DND-41 (cell line): ENCODE data around the gene CIROP.
A peak's percentile ranks its signal among the peaks of the same experiment; 100 is the strongest.

Experiments used
- ATAC-seq: fragments of 200-7000 bp; cut with Tn5 transposase; 3 replicates; pipeline ENCODE4 v1.9.1; 2021; ENCODE audit warnings: low read depth; ENCODE audit not compliant: insufficient read depth
- DNase-seq: peaks from one replicate; pipeline ENCODE4 v3.0.0-alpha.2; 2020
- H2AFZ ChIP-seq: 2 replicates; pipeline ENCODE4 v1.6.0; 2012; ENCODE audit warnings: low read depth, low read length
- H3K27ac ChIP-seq: 2 replicates; pipeline ENCODE4 v1.5.1; 2012; ENCODE audit warnings: low read length, inconsistent platforms
- H3K27me3 ChIP-seq: fragments of 200-600 bp; sonication (generic); 2 replicates; pipeline ENCODE4 v1.6.0; 2012; ENCODE audit warnings: low read length, mild to moderate bottlenecking, inconsistent platforms; ENCODE audit not compliant: insufficient read depth, poor library complexity
- H3K36me3 ChIP-seq: 2 replicates; pipeline ENCODE4 v1.5.1; 2012; ENCODE audit warnings: low read length, inconsistent platforms; ENCODE audit not compliant: insufficient read depth
- H3K4me1 ChIP-seq: 2 replicates; pipeline ENCODE4 v1.5.1; 2012; ENCODE audit warnings: mild to moderate bottlenecking, low read length; ENCODE audit not compliant: insufficient read depth
- H3K4me2 ChIP-seq: 2 replicates; pipeline ENCODE4 v1.6.0; 2012; ENCODE audit warnings: mild to moderate bottlenecking, moderate library complexity, low read length, inconsistent platforms; ENCODE audit not compliant: insufficient read depth
- H3K4me3 ChIP-seq, 2 experiments: fragments of 200-600 bp in 1 of 2; shearing (Covaris generic) in 1 of 2; 2 replicates each; pipeline ENCODE4 v1.5.1; 2012 to 2016; ENCODE audit warnings: inconsistent platforms in 2 of 2, low read length in 2 of 2, mild to moderate bottlenecking in 2 of 2, low read depth in 1 of 2, moderate library complexity in 1 of 2
- H3K79me2 ChIP-seq: 2 replicates; pipeline ENCODE4 v1.6.0; 2012; ENCODE audit warnings: low read length, inconsistent platforms; ENCODE audit not compliant: insufficient read depth
- H3K9ac ChIP-seq: 2 replicates; pipeline ENCODE4 v1.6.0; 2012; ENCODE audit warnings: low read depth, mild to moderate bottlenecking, inconsistent platforms, low read length, moderate library complexity
- H3K9me3 ChIP-seq: 2 replicates; pipeline ENCODE4 v1.5.1; 2012; ENCODE audit warnings: low read length, moderate library complexity, mild to moderate bottlenecking, inconsistent platforms; ENCODE audit not compliant: insufficient read depth, severe bottlenecking
- H4K20me1 ChIP-seq: 2 replicates; pipeline ENCODE4 v1.6.0; 2012; ENCODE audit warnings: low read length; ENCODE audit not compliant: insufficient read depth
- CTCF ChIP-seq: IDR thresholded peaks from 2 replicates; pipeline ENCODE4 v1.5.1; 2012; ENCODE audit warnings: borderline replicate concordance, low read length, moderate library complexity, mild to moderate bottlenecking; ENCODE audit not compliant: poor library complexity, severe bottlenecking; ENCODE audit errors: extremely low read depth
- EZH2 ChIP-seq: IDR thresholded peaks from 3 replicates; pipeline ENCODE4 v1.6.1; 2012; ENCODE audit warnings: borderline replicate concordance, low read depth, mild to moderate bottlenecking, moderate library complexity, low read length, inconsistent platforms; ENCODE audit not compliant: severe bottlenecking

Gene CIROP

GRCh38 chr14:23053426-23053825 is 51.4 kb downstream of the CIROP start:
- no peaks in the 10 kb centered on the region for H3K9me3 ChIP-seq
- no peak overlapping the region for H2AFZ ChIP-seq
- no peak for ATAC-seq
- H3K4me1 ChIP-seq: peaks cover 19% of the 10 kb centered on the region
- H3K27ac ChIP-seq: no peak overlapping the region
- H3K9ac ChIP-seq: no peak overlapping the region
- H3K36me3 ChIP-seq: no peaks in the 10 kb centered on the region
- TF ChIP-seq EZH2 (no peak), CTCF (no peak)
- H4K20me1 ChIP-seq: peaks cover 8% of the 10 kb centered on the region; the same call in 1 of the 2 replicates
- H3K79me2 ChIP-seq: no peaks in the 10 kb centered on the region
- H3K4me3 ChIP-seq: no peak overlapping the region
- no peak for DNase-seq
- no peak overlapping the region for H3K4me2 ChIP-seq
- H3K27me3 ChIP-seq: peaks cover 6% of the 10 kb centered on the region

- Histone ChIP-seq H3K4me1 (peaks cover 13% of the 10 kb centered on the region), H3K9ac (no peak overlapping the region), H3K27me3 (peaks cover 6% of the 10 kb centered on the region), H3K36me3 (no peaks in the 10 kb centered on the region), H4K20me1 (peaks cover 6% of the 10 kb centered on the region; the same call in 1 of the 2 replicates), H3K27ac (no peak overlapping the region), H3K4me2 (no peak overlapping the region), H2AFZ (no peak overlapping the region), H3K4me3 (no peak overlapping the region), H3K9me3 (no peaks in the 10 kb centered on the region), H3K79me2 (no peaks in the 10 kb centered on the region)
- DNase-seq: no peak
- TF ChIP-seq EZH2 (no peak), CTCF (no peak)
- no peak for ATAC-seq
Observed at GRCh38 chr14:23052671-23053070, 52.1 kb downstream of the CIROP start.

- peaks cover 5% of the 10 kb centered on the region for H3K27me3 ChIP-seq
- DNase-seq: no peak
Observed at GRCh38 chr14:23052182-23052623, 52.6 kb downstream of the CIROP start.

More at GRCh38 chr14:23052182-23052623, 52.6 kb downstream of the CIROP start:
- no peak overlapping the region for H3K4me2 ChIP-seq
- no peaks in the 10 kb centered on the region for H3K9me3 ChIP-seq
- TF ChIP-seq EZH2: no peak
- peak; percentile 17 for TF ChIP-seq CTCF
- no peaks in the 10 kb centered on the region for H3K36me3 ChIP-seq
- H3K4me1 ChIP-seq: peaks cover 10% of the 10 kb centered on the region
- no peak overlapping the region for H2AFZ ChIP-seq
- H3K4me3 ChIP-seq: no peak overlapping the region
- no peak overlapping the region for H3K27ac ChIP-seq
- H3K79me2 ChIP-seq: no peaks in the 10 kb centered on the region
- H3K9ac ChIP-seq: no peak overlapping the region
- no peak for ATAC-seq
- peaks cover 6% of the 10 kb centered on the region; the same call in 1 of the 2 replicates for H4K20me1 ChIP-seq
